Measurements from ENCODE around the gene KRTAP10-5. TPM values are rescaled to one million over a fixed set of nuclear protein-coding genes. Genes with fewer than 3 reads are reported as not detected.

The KRTAP10-5 gene
- total RNA-seq, 1 donor, result not detected

GRCh38 chr21:44571844-44572782 lies 8.3 kb downstream of the KRTAP10-5 start:
- no peaks in the 10 kb centered on the region for H3K4me1 ChIP-seq (ENCODE audit: insufficient read depth, low read length)
- no peak overlapping the region for H3K4me3 ChIP-seq (ENCODE audit: insufficient read depth, low read length)
- no peaks in the 10 kb centered on the region for H3K79me2 ChIP-seq (ENCODE audit: insufficient read depth, low read length)
- H3K27me3 ChIP-seq (ENCODE audit: insufficient read depth, low read length), result peaks cover 14% of the 10 kb centered on the region
- no peak for TF ChIP-seq CTCF (IDR thresholded peaks at IDR 0.05; ENCODE audit: extremely low read depth, low read depth, low read length)
- no peak overlapping the region for H3K4me2 ChIP-seq (ENCODE audit: insufficient read depth, low read length)
- H2AFZ ChIP-seq (ENCODE audit: low read length), result no peak overlapping the region
- DNase-seq (ENCODE audit: insufficient read length, low spot score, missing footprints), result no peak
- H3K9me3 ChIP-seq (ENCODE audit: low read depth, low read length), result peaks cover 3% of the 10 kb centered on the region
- no peaks in the 10 kb centered on the region for H4K20me1 ChIP-seq (ENCODE audit: insufficient read depth, low read length)
- H3K27ac ChIP-seq (ENCODE audit: low read depth, low read length), result no peak overlapping the region
- no peaks in the 10 kb centered on the region for H3K36me3 ChIP-seq (ENCODE audit: insufficient read depth, low read length)

- H3K4me3 ChIP-seq (ENCODE audit: insufficient read depth, low read length), result no peak overlapping the region
- H4K20me1 ChIP-seq (ENCODE audit: insufficient read depth, low read length), result no peaks in the 10 kb centered on the region
- no peak for DNase-seq (ENCODE audit: insufficient read length, low spot score, missing footprints)
- no peak overlapping the region for H3K4me2 ChIP-seq (ENCODE audit: insufficient read depth, low read length)
- no peak overlapping the region for H3K27ac ChIP-seq (ENCODE audit: low read depth, low read length)
- H3K9me3 ChIP-seq (ENCODE audit: low read depth, low read length), result peaks cover 3% of the 10 kb centered on the region
- H3K4me1 ChIP-seq (ENCODE audit: insufficient read depth, low read length), result no peaks in the 10 kb centered on the region
- TF ChIP-seq CTCF (IDR thresholded peaks at IDR 0.05; ENCODE audit: extremely low read depth, low read depth, low read length), result no peak
- no peak overlapping the region for H2AFZ ChIP-seq (ENCODE audit: low read length)
- H3K36me3 ChIP-seq (ENCODE audit: insufficient read depth, low read length), result no peaks in the 10 kb centered on the region
- H3K79me2 ChIP-seq (ENCODE audit: insufficient read depth, low read length), result no peaks in the 10 kb centered on the region
- H3K27me3 ChIP-seq (ENCODE audit: insufficient read depth, low read length), result peaks cover 14% of the 10 kb centered on the region
Measured at GRCh38 chr21:44571296-44571695, 9.1 kb downstream of the KRTAP10-5 start.

GRCh38 chr21:44569861-44570517 lies 10.4 kb downstream of the KRTAP10-5 start:
- H2AFZ ChIP-seq (ENCODE audit: low read length), result no peak overlapping the region
- H3K27ac ChIP-seq (ENCODE audit: low read depth, low read length), result no peak overlapping the region
- no peak for DNase-seq (ENCODE audit: insufficient read length, low spot score, missing footprints)
- H3K4me1 ChIP-seq (ENCODE audit: insufficient read depth, low read length), result no peaks in the 10 kb centered on the region
- H4K20me1 ChIP-seq (ENCODE audit: insufficient read depth, low read length), result no peaks in the 10 kb centered on the region
- H3K79me2 ChIP-seq (ENCODE audit: insufficient read depth, low read length), result no peaks in the 10 kb centered on the region
- TF ChIP-seq CTCF (IDR thresholded peaks at IDR 0.05; ENCODE audit: extremely low read depth, low read depth, low read length), result no peak
- peaks cover 14% of the 10 kb centered on the region for H3K27me3 ChIP-seq (ENCODE audit: insufficient read depth, low read length)
- no peaks in the 10 kb centered on the region for H3K36me3 ChIP-seq (ENCODE audit: insufficient read depth, low read length)
- peaks cover 3% of the 10 kb centered on the region for H3K9me3 ChIP-seq (ENCODE audit: low read depth, low read length)
- no peak overlapping the region for H3K4me2 ChIP-seq (ENCODE audit: insufficient read depth, low read length)
- H3K4me3 ChIP-seq (ENCODE audit: insufficient read depth, low read length), result no peak overlapping the region
